NT2/D1 (cell line): ENCODE measurements around the gene ELP2.

Experiments
- SUZ12 ChIP-seq: IDR thresholded peaks from 2 replicates; pipeline ENCODE4 v1.6.1; 2011; ENCODE audit not compliant: insufficient read length, insufficient read depth; ENCODE audit errors: extremely low read depth
- YY1 ChIP-seq: IDR thresholded peaks from 2 replicates; pipeline ENCODE4 v1.6.1; 2011; ENCODE audit not compliant: insufficient read length, insufficient read depth
- ZNF274 ChIP-seq: IDR thresholded peaks from 2 replicates; pipeline ENCODE4 v1.6.1; 2011; ENCODE audit warnings: mild to moderate bottlenecking, low read depth, low read length

DNA sequence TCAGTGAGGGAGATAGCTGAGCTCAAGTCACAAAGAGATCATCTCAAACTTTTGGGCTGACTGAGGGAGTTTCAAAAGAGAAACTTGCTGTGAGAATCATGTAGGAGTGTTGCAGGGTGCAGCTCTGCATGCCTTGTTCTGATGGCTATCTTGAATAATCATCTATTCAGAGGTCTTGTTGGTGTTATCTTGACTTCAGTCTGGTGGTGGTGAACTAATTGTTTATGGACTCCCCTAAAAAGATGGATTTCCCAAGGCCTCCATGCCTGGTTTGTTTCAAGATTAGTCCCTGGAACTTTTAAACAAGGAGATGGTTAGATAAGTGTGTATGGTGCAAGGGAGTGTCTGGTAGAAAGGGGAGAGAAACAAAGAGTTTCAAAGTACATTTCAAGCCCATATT is 30.4 kb upstream of the ELP2 start:
- TF ChIP-seq YY1 (no peak), ZNF274 (no peak), SUZ12 (no peak)
